SK-N-MC (cell line): Measurements from ENCODE around the gene MPPED2.

Experiments used
- EZH2 ChIP-seq: fragments of 200-600 bp; sonication (generic); IDR thresholded peaks from one replicate; pipeline ENCODE4 v1.6.1; 2017; ENCODE audit warnings: antibody characterized with exemption
- POLR2AphosphoS5 ChIP-seq: IDR thresholded peaks from 2 replicates; pipeline ENCODE4 v1.6.1; 2012; ENCODE audit warnings: mild to moderate bottlenecking, low read depth, low read length, borderline replicate concordance

DNA sequence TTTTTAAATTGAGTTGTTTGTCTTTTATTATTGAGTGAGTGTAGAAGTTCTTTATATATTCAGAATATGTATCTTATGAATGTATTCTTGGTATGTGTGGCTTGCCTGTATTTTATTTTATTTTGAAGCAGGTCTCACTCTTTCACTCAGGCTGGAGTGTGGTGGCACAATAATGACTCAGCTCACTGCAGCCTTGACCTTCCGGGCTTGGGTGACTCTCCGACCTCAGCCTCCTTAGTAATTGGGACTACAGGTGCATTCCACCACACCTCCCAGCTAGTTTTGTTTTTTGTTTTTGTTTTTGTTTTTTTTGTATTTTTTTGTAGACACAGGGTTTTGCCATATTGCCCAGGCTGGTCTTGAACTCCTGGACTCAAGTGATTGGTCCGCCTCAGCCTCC is 24.5 kb upstream of the MPPED2 start:
- TF ChIP-seq POLR2AphosphoS5 (no peak), EZH2 (no peak)
